ENCODE results near the gene HIP1R. TPM values are rescaled to one million over a fixed set of nuclear protein-coding genes. Genes with fewer than 3 reads are reported as not detected.

The HIP1R gene
- total RNA-seq, 1 donor from 2014 or later, result 22.2 TPM

DNA sequence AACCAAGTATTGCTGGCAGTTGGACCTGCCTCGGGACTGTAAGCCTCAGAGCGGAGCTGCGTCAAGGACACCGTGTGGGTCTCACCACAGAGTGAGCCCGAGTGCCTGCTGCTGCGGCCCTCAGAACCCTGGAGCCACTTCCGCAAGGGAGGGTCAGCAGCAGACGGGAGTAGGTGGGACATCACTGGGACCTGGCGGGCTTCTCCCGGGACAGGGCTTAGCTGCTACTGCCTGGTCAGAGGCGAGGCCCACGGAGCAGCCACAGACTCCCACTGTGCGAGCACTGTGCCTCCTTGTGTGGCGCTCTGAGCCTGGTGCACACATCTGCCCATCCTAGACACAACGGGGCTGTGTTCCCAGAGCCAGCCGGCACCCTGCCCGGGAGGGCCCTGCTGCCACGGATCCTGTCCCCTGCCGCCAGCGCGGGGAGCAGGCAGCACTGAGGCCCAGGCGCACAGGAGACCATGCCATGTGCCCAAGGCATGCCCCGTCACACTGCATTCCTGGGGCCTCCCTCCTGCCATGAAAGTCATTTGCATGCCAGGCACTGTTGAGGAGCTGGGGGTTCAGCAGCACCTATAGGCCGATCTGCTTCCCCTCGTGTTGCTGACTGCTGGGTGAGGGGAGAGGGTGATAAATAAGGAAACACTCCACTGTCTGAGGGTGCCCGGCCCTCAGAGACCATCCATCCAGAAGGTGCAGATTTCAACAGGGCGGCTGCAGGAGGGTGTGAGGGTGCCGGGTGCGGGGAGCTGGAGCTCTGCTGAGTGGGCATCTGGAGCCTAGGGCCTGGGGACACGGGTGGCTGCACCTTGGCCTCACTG lies 10.0 kb downstream of the HIP1R start:
- Histone ChIP-seq H3K4me3 (ENCODE audit: insufficient read depth, low read depth, low read length) (no peak overlapping the region), H3K27me3 (ENCODE audit: insufficient read depth, low read length) (no peaks in the 10 kb centered on the region), H3K4me1 (ENCODE audit: insufficient read depth, low read length) (peaks cover 23% of the 10 kb centered on the region), H3K4me2 (ENCODE audit: low read length) (no peak overlapping the region), H3K9me3 (ENCODE audit: insufficient read depth, low read depth, low read length) (no peaks in the 10 kb centered on the region), H4K20me1 (ENCODE audit: insufficient read depth, low read length) (peaks cover 3% of the 10 kb centered on the region), H3K36me3 (ENCODE audit: insufficient read depth, low read length) (no peaks in the 10 kb centered on the region), H3K27ac (ENCODE audit: low read depth, low read length) (no peak overlapping the region), H2AFZ (ENCODE audit: low read depth, low read length) (no peak overlapping the region), H3K9ac (ENCODE audit: low read length) (no peak overlapping the region), H3K79me2 (ENCODE audit: insufficient read depth, low read length) (peaks cover 7% of the 10 kb centered on the region)
- Mint-ChIP-seq H3K36me3 (ENCODE audit: low read depth, unreplicated experiment) (peaks cover 5% of the 10 kb centered on the region), H3K9me3 (ENCODE audit: unreplicated experiment) (peaks cover 2% of the 10 kb centered on the region), H3K4me3 (ENCODE audit: unreplicated experiment) (no peak overlapping the region), H3K27ac (ENCODE audit: unreplicated experiment) (no peak overlapping the region), H3K4me1 (ENCODE audit: low read depth, unreplicated experiment) (peaks cover 14% of the 10 kb centered on the region), H3K27me3 (ENCODE audit: low read depth, unreplicated experiment) (no peaks in the 10 kb centered on the region)
- FAIRE-seq (no peak), DNase-seq (ENCODE audit: low read depth) (no peak)
- TF ChIP-seq, protein P1, sequence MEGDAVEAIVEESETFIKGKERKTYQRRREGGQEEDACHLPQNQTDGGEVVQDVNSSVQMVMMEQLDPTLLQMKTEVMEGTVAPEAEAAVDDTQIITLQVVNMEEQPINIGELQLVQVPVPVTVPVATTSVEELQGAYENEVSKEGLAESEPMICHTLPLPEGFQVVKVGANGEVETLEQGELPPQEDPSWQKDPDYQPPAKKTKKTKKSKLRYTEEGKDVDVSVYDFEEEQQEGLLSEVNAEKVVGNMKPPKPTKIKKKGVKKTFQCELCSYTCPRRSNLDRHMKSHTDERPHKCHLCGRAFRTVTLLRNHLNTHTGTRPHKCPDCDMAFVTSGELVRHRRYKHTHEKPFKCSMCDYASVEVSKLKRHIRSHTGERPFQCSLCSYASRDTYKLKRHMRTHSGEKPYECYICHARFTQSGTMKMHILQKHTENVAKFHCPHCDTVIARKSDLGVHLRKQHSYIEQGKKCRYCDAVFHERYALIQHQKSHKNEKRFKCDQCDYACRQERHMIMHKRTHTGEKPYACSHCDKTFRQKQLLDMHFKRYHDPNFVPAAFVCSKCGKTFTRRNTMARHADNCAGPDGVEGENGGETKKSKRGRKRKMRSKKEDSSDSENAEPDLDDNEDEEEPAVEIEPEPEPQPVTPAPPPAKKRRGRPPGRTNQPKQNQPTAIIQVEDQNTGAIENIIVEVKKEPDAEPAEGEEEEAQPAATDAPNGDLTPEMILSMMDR (IDR thresholded peaks at IDR 0.05; ENCODE audit: insufficient read depth, low read depth, low read length), result no peak
- no peak for TF ChIP-seq EZH2 (IDR thresholded peaks at IDR 0.05; ENCODE audit: insufficient read depth, low read length)

DNA sequence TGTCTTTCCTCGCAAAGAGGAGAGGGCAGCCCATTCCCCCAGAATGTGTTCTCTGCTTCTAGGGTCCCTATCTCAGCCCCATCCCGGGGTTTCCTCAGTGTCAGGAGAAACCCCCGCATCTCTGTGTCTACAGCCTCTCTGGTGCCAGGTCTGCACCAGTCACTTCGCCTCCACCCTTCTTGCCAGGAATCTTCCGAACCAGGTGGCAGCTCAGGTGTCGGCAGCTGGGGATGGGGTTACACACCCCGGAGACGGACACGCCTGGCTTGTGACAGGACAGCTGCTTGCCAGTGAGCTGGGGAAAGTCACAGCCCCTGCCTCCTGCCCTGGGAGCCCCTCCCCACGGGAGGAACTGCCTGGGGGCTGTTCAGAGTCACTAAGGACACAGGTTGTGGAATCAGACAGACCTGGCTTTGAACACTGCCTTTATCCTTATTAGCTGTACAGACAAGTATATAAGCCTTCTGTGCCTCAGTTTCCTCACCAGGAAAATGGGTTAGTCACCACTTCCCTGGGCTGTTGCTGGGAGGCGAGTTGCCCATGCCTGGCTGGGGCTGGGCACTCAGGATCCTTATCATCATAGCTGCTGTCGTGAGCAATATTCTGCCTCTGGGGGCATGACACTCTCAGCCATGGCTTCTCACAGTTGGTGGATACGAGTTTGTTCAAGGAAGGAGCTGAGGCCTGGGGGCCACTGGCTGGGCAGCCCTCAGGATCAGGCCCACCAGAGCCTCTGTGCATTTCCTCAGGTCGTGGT lies 10.8 kb downstream of the HIP1R start:
- TF ChIP-seq, protein P1 (IDR thresholded peaks at IDR 0.05; ENCODE audit: insufficient read depth, low read depth, low read length), result no peak
- TF ChIP-seq EZH2 (IDR thresholded peaks at IDR 0.05; ENCODE audit: insufficient read depth, low read length), result no peak
- Mint-ChIP-seq H3K4me3 (ENCODE audit: unreplicated experiment) (no peak overlapping the region), H3K27me3 (ENCODE audit: low read depth, unreplicated experiment) (no peaks in the 10 kb centered on the region), H3K4me1 (ENCODE audit: low read depth, unreplicated experiment) (peaks cover 13% of the 10 kb centered on the region), H3K27ac (ENCODE audit: unreplicated experiment) (no peak overlapping the region), H3K9me3 (ENCODE audit: unreplicated experiment) (no peaks in the 10 kb centered on the region), H3K36me3 (ENCODE audit: low read depth, unreplicated experiment) (peaks cover 5% of the 10 kb centered on the region)
- Histone ChIP-seq H3K4me1 (ENCODE audit: insufficient read depth, low read length) (peaks cover 19% of the 10 kb centered on the region), H3K9ac (ENCODE audit: low read length) (no peak overlapping the region), H2AFZ (ENCODE audit: low read depth, low read length) (no peak overlapping the region), H4K20me1 (ENCODE audit: insufficient read depth, low read length) (peaks cover 3% of the 10 kb centered on the region), H3K27ac (ENCODE audit: low read depth, low read length) (no peak overlapping the region), H3K27me3 (ENCODE audit: insufficient read depth, low read length) (no peaks in the 10 kb centered on the region), H3K4me3 (ENCODE audit: insufficient read depth, low read depth, low read length) (no peak overlapping the region), H3K36me3 (ENCODE audit: insufficient read depth, low read length) (no peaks in the 10 kb centered on the region), H3K79me2 (ENCODE audit: insufficient read depth, low read length) (peaks cover 7% of the 10 kb centered on the region), H3K9me3 (ENCODE audit: insufficient read depth, low read depth, low read length) (no peaks in the 10 kb centered on the region), H3K4me2 (ENCODE audit: low read length) (no peak overlapping the region)
- FAIRE-seq (no peak), DNase-seq (ENCODE audit: low read depth) (no peak)

All from astrocyte (in vitro differentiated cells and primary cell).